ENCODE measurements around the gene GPAM. TPM values are rescaled to one million over a fixed set of nuclear protein-coding genes. Genes with fewer than 3 reads are reported as not detected.

The GPAM gene
- total RNA-seq, 2 experiments from 2014 or later = 7.5 to 13.0 TPM

DNA sequence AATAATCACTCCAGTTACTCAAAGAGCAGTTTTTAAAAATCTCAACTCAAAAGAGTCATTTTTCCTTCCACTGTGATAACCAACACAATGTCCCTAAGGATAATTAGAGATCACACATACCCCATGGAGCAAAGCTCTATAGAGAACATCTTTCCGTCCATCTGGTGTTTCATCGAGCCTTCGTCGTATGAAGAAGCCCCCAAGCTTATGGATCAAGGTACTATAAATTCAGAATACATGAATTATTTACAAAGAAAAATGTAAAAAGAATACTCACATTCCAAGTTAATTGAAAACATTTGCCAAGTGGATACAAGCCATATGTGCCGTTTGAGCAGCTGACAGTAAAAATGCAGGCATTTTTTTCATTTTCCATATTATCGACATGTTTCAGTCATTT lies 14.8 kb downstream of the GPAM start:
- no peaks in the 10 kb centered on the region for H3K9me3 ChIP-seq (ENCODE audit: low read length)
- H3K36me3 ChIP-seq (ENCODE audit: insufficient read depth, low read length) = peaks cover 93% of the 10 kb centered on the region
- H3K79me2 ChIP-seq (ENCODE audit: insufficient read depth, low read depth, low read length) = no peaks in the 10 kb centered on the region
- no peak overlapping the region for H2AFZ ChIP-seq (ENCODE audit: low read length)
- no peak overlapping the region for H3K27ac ChIP-seq (ENCODE audit: low read depth, low read length, poor library complexity, severe bottlenecking)
- BruUV-seq (replicated peaks) = no TSS peak
- ChIA-PET POLR2A (interaction anchor here (0.7 to 2.0 kb wide), 6 partner anchors 8 to 18 kb away, joined by 3 to 8 read pairs (median 4); partner anchors contain the start of gene GPAM), CTCF (ENCODE audit: unreplicated experiment) (no interaction called here)
- H3K4me3 ChIP-seq (ENCODE audit: low read depth, low read length, poor library complexity, severe bottlenecking) = no peak overlapping the region
- intact Hi-C loops (cut with micrococcal nuclease; ENCODE audit: unreplicated experiment) = no loop called here
- no peaks in the 10 kb centered on the region for H4K20me1 ChIP-seq (ENCODE audit: insufficient read depth, low read length)
- no peak overlapping the region for H3K4me2 ChIP-seq (ENCODE audit: low read length)
- DNase-seq (ENCODE audit: low spot score) = no peak
- TF ChIP-seq EZH2phosphoT487 (IDR thresholded peaks at IDR 0.05; ENCODE audit: borderline replicate concordance, low read depth, low read length) = no peak
- TF ChIP-seq, protein P1, sequence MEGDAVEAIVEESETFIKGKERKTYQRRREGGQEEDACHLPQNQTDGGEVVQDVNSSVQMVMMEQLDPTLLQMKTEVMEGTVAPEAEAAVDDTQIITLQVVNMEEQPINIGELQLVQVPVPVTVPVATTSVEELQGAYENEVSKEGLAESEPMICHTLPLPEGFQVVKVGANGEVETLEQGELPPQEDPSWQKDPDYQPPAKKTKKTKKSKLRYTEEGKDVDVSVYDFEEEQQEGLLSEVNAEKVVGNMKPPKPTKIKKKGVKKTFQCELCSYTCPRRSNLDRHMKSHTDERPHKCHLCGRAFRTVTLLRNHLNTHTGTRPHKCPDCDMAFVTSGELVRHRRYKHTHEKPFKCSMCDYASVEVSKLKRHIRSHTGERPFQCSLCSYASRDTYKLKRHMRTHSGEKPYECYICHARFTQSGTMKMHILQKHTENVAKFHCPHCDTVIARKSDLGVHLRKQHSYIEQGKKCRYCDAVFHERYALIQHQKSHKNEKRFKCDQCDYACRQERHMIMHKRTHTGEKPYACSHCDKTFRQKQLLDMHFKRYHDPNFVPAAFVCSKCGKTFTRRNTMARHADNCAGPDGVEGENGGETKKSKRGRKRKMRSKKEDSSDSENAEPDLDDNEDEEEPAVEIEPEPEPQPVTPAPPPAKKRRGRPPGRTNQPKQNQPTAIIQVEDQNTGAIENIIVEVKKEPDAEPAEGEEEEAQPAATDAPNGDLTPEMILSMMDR (conservative IDR thresholded peaks at IDR 0.05; ENCODE audit: low read length) = no peak
- H3K9me2 ChIP-seq (ENCODE audit: insufficient read depth, low read length) = no peaks in the 10 kb centered on the region
- H3K4me1 ChIP-seq (ENCODE audit: insufficient read depth, low read length, poor library complexity, severe bottlenecking) = no peaks in the 10 kb centered on the region

DNA sequence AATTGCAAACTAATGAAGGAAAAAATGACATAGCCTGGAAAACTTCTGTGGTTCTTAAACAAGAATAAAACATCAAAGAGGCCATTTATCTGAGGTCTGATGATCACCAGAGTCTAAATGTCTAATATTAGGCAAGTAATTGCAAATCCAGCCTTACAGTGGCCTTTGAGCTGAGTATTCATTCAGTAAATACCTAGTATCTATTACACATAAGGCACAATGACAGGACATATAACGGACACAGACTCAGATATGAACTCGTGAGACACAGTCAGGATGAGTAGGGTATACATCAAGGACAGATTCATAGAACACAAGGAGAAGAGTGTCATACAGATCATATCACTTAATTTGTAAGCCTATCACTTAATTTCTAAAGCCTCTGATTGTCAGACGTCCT lies 16.8 kb downstream of the GPAM start:
- Histone ChIP-seq H3K79me2 (ENCODE audit: insufficient read depth, low read depth, low read length) (no peaks in the 10 kb centered on the region), H2AFZ (ENCODE audit: low read length) (no peak overlapping the region), H3K27ac (ENCODE audit: low read depth, low read length, poor library complexity, severe bottlenecking) (no peak overlapping the region), H3K4me1 (ENCODE audit: insufficient read depth, low read length, poor library complexity, severe bottlenecking) (no peaks in the 10 kb centered on the region), H3K9me3 (ENCODE audit: low read length) (no peaks in the 10 kb centered on the region), H3K9me2 (ENCODE audit: insufficient read depth, low read length) (no peaks in the 10 kb centered on the region), H4K20me1 (ENCODE audit: insufficient read depth, low read length) (no peaks in the 10 kb centered on the region), H3K36me3 (ENCODE audit: insufficient read depth, low read length) (peaks cover 93% of the 10 kb centered on the region), H3K4me2 (ENCODE audit: low read length) (no peak overlapping the region), H3K4me3 (ENCODE audit: low read depth, low read length, poor library complexity, severe bottlenecking) (no peak overlapping the region)
- ChIA-PET POLR2A (interaction anchor here (2.0 kb wide), 1 partner anchor 15 kb away, joined by 8 read pairs; no protein-coding TSS in a partner anchor), CTCF (ENCODE audit: unreplicated experiment) (no interaction called here)
- BruUV-seq (replicated peaks) = no TSS peak
- no peak for DNase-seq (ENCODE audit: low spot score)
- intact Hi-C loops (cut with micrococcal nuclease; ENCODE audit: unreplicated experiment) = no loop called here
- TF ChIP-seq, protein P1 (conservative IDR thresholded peaks at IDR 0.05; ENCODE audit: low read length) = no peak
- TF ChIP-seq EZH2phosphoT487 (IDR thresholded peaks at IDR 0.05; ENCODE audit: borderline replicate concordance, low read depth, low read length) = no peak

DNA sequence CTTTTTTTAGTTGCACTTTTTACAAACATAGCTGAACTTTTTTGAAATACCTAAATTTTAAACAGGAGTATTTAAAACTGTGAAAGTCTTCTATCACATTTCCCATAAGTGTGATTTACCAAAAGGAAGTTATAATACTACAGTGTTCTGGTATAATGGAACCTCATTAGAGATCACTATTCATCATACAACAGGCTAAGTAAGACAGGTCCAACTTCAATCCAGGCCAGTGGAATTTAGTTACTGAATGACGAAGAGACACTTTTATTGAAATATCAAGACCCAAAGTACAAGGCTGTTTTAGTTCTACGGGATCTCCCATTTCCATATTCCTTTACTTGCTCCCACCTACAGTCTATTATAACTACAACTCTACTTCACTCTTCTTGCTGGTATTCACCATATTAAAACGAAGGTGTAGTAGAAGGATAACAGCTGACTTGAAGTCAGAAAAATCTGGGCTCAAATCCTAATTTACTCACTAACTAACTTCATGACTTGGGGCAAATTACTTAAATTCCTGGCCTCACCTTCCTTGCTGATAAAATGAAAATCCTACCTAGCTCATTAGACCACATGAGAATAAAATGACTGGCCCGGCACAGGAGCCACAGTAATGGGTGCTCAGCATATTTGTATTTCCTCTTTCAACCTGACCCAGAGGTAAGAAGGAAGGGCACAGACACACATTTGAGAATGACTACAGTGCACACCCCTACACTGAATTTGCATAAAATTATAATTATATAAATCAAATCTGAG lies 21.6 kb downstream of the GPAM start:
- intact Hi-C loops (cut with micrococcal nuclease; ENCODE audit: unreplicated experiment) = no loop called here

More for the DNA sequence above, 21.6 kb downstream of the GPAM start:
- no peaks in the 10 kb centered on the region for H3K9me3 ChIP-seq (ENCODE audit: low read length)
- CTCF ChIA-PET (ENCODE audit: unreplicated experiment) = no interaction called here
- H4K20me1 ChIP-seq (ENCODE audit: insufficient read depth, low read length) = no peaks in the 10 kb centered on the region
- H3K4me3 ChIP-seq (ENCODE audit: low read depth, low read length, poor library complexity, severe bottlenecking) = no peak overlapping the region
- no peak for DNase-seq (ENCODE audit: low spot score)
- no peaks in the 10 kb centered on the region for H3K79me2 ChIP-seq (ENCODE audit: insufficient read depth, low read depth, low read length)
- H3K4me2 ChIP-seq (ENCODE audit: low read length) = no peak overlapping the region
- TF ChIP-seq, protein P1 (conservative IDR thresholded peaks at IDR 0.05; ENCODE audit: low read length) = no peak
- TF ChIP-seq EZH2phosphoT487 (IDR thresholded peaks at IDR 0.05; ENCODE audit: borderline replicate concordance, low read depth, low read length) = no peak
- no peak overlapping the region for H3K27ac ChIP-seq (ENCODE audit: low read depth, low read length, poor library complexity, severe bottlenecking)
- peaks cover 94% of the 10 kb centered on the region for H3K36me3 ChIP-seq (ENCODE audit: insufficient read depth, low read length)
- no TSS peak for BruUV-seq (replicated peaks)
- H2AFZ ChIP-seq (ENCODE audit: low read length) = no peak overlapping the region
- POLR2A ChIA-PET = interaction anchor here (0.7 to 1.8 kb wide), 5 partner anchors 8 to 21 kb away, joined by 3 to 6 read pairs (median 4); no protein-coding TSS in a partner anchor
- no peaks in the 10 kb centered on the region for H3K4me1 ChIP-seq (ENCODE audit: insufficient read depth, low read length, poor library complexity, severe bottlenecking)
- no peaks in the 10 kb centered on the region for H3K9me2 ChIP-seq (ENCODE audit: insufficient read depth, low read length)
